Panc1 (cell line): ENCODE results near the gene PLA2G10. TPM values are rescaled to one million over a fixed set of nuclear protein-coding genes. Genes with fewer than 3 reads are reported as not detected.
"Not testable (repeated sequence)": the region's sequence is repeated elsewhere in the genome, so short reads cannot be mapped to it uniquely, and the experiment has no call there.

Experiments used
- ATAC-seq: fragments of 200-7000 bp; cut with Tn5 transposase; 2 replicates; pipeline ENCODE4 v1.9.1; 2020; ENCODE audit warnings: mild to moderate bottlenecking, moderate library complexity
- BruUV-seq: library from RNA; stranded (reverse); fragments of 400-500 nt; replicated peaks from 2 replicates; lab custom pipeline; 2021; lab: Mats Ljungman, UMichigan
- CTCF ChIA-PET: fragments of 300-600 bp; sonication (Branson Sonifier 250); formaldehyde crosslinking; loops from one replicate; lab custom pipeline; 2022; ENCODE audit warnings: antibody characterized with exemption; lab: Charles Lee
- POLR2A ChIA-PET: fragments of 300-600 bp; sonication (Branson Sonifier 250); formaldehyde crosslinking; loops from one replicate; lab custom pipeline; 2022; ENCODE audit warnings: antibody characterized with exemption; lab: Charles Lee
- DNase-seq: peaks from one replicate; pipeline ENCODE4 v3.0.0-alpha.2; 2010; ENCODE audit warnings: low read depth, low spot score
- H3K27ac ChIP-seq: 2 replicates; pipeline ENCODE4 v1.5.1; 2011; ENCODE audit warnings: mild to moderate bottlenecking, low read length, inconsistent platforms
- H3K27me3 ChIP-seq: fragments of 200-500 bp; sonication (Bioruptor generic); 2 replicates; pipeline ENCODE4 v1.6.0; 2014; ENCODE audit warnings: low read length, inconsistent platforms; ENCODE audit not compliant: control insufficient read depth, insufficient read depth
- H3K36me3 ChIP-seq: fragments of 200-500 bp; sonication (Bioruptor generic); 2 replicates; pipeline ENCODE4 v1.5.1; 2014; ENCODE audit warnings: inconsistent platforms, mild to moderate bottlenecking, low read length, moderate library complexity; ENCODE audit not compliant: control insufficient read depth, insufficient read depth
- H3K4me1 ChIP-seq: 2 replicates; pipeline ENCODE4 v1.5.1; 2011; ENCODE audit warnings: inconsistent platforms, mild to moderate bottlenecking, low read length, moderate library complexity; ENCODE audit not compliant: control insufficient read depth, insufficient read depth
- H3K4me3 ChIP-seq, 2 experiments: 2 replicates each; pipeline ENCODE4 v1.5.1; 2011 to 2012; ENCODE audit warnings: low read depth in 2 of 2, low read length in 2 of 2, mild to moderate bottlenecking in 2 of 2, inconsistent platforms in 1 of 2, moderate library complexity in 1 of 2
- H3K9me3 ChIP-seq: fragments of 200-500 bp; sonication (Bioruptor generic); 2 replicates; pipeline ENCODE4 v1.5.1; 2014; ENCODE audit warnings: low read depth, mild to moderate bottlenecking, inconsistent platforms, low read length, moderate library complexity; ENCODE audit not compliant: control insufficient read depth, insufficient read depth
- POLR2AphosphoS5 ChIP-seq: IDR thresholded peaks from 2 replicates; pipeline ENCODE4 v1.6.1; 2012; ENCODE audit warnings: mild to moderate bottlenecking, low read depth, low read length, moderate library complexity
- SIN3A ChIP-seq: IDR thresholded peaks from 2 replicates; pipeline ENCODE4 v1.6.1; 2012; ENCODE audit warnings: low read depth, mild to moderate bottlenecking, low read length, moderate library complexity, borderline replicate concordance; ENCODE audit not compliant: insufficient read depth
- TCF7L2 ChIP-seq: IDR thresholded peaks from 2 replicates; pipeline ENCODE4 v1.6.1; 2011; ENCODE audit warnings: mild to moderate bottlenecking, low read depth, low read length, inconsistent platforms
- in situ Hi-C: cut with HindIII; loops from 2 replicates; pipeline ENCODE4 v1.10.0; 2016; ENCODE audit warnings: low sequenced_read_pairs, low pct_unique_long_range_greater_than_20kb
- intact Hi-C: fragments of 100-400 bp; cut with micrococcal nuclease; formaldehyde crosslinking; loops from one replicate; pipeline ENCODE4 v1.10.0; 2022; ENCODE audit not compliant: unreplicated experiment
- total RNA-seq: library from RNA; stranded (reverse); gene quantifications from one replicate; pipeline ENCODE4 v1.2.1, GENCODE V29; 2021; ENCODE audit not compliant: unreplicated experiment
- TF ChIP-seq, protein P1 (sequence below), 2 experiments: IDR thresholded peaks; 2 replicates each; pipeline ENCODE4 v1.6.1; 2011 to 2012; ENCODE audit warnings: low read depth in 2 of 2, control low read depth in 1 of 2, low read length in 1 of 2, mild to moderate bottlenecking in 1 of 2, moderate library complexity in 1 of 2; ENCODE audit not compliant: insufficient read depth in 1 of 2
- TF ChIP-seq, protein P2 (sequence below): fragments of 450-650 bp; IDR thresholded peaks from 2 replicates; pipeline ENCODE4 v1.5.1; 2017; ENCODE audit warnings: mild to moderate bottlenecking

PLA2G10 gene
- total RNA-seq, 1 experiment from 2014 or later, result 0.23 TPM

DNA sequence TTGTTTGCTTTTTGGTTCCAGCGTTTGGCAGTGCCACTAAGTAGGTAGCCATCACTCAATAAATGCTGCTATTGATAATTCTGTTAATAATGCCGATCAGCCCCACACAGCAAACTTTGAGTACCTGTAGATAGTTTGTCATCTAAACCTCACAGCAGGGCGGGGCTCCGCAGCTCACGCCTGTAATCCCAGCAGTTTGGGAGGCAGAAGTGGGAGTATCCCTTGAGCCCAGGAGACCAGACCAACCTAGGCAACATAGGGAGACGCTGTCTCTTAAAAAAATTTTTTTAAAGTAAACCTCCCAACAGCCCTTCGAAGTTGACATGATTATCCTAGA, 59.8 kb downstream of the PLA2G10 start:
- CTCF ChIA-PET, result interaction anchor here (0.5 kb wide), 1 partner anchor 12 kb away, joined by 6 read pairs; no protein-coding TSS in a partner anchor
- no TSS peak for BruUV-seq
- peaks cover 39% of the 10 kb centered on the region for H3K4me1 ChIP-seq

DNA sequence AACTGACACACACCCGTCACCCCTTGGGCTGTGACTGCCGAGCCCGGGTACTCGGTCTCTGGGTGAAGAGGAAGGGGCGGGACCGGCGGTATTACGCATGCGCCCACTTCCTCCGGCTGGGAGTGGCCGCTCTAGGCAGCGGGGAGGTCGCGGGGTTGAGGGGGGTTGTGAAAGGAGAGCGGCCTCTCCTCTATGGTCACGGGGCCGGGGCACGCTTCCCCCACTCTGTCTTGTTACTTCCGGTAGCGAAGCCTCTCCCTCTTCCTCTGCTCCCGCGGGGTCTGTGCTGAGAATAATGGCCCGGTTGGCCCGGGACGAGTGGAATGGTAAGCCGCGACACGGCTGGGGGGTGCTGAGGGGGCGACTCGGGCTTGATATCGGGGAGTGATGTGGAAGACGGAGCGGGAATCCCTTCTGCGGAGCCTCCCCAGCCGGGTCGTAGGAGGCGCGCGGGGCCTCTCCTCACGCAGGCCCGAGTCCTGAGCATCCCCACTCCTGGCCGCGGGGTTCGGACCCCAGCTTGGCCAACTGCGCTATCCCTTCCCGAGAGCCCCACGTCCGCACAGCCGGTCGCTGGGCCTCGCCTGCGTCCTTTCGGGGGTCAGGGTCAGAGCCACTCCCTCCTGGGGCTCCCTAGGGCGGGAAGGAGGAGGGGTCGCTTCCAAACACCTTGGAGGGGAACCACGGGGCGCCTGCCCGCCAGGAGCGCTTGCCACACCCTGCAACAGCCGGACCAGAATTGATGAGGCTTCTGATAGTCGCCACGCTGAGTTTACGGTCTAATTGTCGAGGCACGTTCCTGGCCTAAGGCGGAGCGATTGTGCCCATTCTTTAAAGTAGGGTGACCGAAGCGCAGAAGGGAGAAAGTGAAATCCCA, 61.2 kb downstream of the PLA2G10 start, which contains the start of gene BFAR:
TSS of gene BFAR (plus strand) at position 259 of the 877 bp plus-strand sequence. CDS start 11,396 bp downstream, outside the sequence.
- H3K36me3 ChIP-seq, result peaks cover 8% of the 10 kb centered on the region
- H3K9me3 ChIP-seq, result no peaks in the 10 kb centered on the region
- BruUV-seq, result TSS peak; percentile 78
- TF ChIP-seq, protein P1, sequence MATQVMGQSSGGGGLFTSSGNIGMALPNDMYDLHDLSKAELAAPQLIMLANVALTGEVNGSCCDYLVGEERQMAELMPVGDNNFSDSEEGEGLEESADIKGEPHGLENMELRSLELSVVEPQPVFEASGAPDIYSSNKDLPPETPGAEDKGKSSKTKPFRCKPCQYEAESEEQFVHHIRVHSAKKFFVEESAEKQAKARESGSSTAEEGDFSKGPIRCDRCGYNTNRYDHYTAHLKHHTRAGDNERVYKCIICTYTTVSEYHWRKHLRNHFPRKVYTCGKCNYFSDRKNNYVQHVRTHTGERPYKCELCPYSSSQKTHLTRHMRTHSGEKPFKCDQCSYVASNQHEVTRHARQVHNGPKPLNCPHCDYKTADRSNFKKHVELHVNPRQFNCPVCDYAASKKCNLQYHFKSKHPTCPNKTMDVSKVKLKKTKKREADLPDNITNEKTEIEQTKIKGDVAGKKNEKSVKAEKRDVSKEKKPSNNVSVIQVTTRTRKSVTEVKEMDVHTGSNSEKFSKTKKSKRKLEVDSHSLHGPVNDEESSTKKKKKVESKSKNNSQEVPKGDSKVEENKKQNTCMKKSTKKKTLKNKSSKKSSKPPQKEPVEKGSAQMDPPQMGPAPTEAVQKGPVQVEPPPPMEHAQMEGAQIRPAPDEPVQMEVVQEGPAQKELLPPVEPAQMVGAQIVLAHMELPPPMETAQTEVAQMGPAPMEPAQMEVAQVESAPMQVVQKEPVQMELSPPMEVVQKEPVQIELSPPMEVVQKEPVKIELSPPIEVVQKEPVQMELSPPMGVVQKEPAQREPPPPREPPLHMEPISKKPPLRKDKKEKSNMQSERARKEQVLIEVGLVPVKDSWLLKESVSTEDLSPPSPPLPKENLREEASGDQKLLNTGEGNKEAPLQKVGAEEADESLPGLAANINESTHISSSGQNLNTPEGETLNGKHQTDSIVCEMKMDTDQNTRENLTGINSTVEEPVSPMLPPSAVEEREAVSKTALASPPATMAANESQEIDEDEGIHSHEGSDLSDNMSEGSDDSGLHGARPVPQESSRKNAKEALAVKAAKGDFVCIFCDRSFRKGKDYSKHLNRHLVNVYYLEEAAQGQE (IDR thresholded peaks at IDR 0.05; ENCODE audit: insufficient read depth in 1 of 2, low read depth in 2 of 2, low read length in 1 of 2), result 0 out of 4 replicates have a peak, but pooled peaks of 1 of the 2 experiments have one; percentile 23
- TF ChIP-seq POLR2AphosphoS5 (peak; percentile 100), TCF7L2 (peak; percentile 20; the same call in 1 of the 2 replicates), SIN3A (peak; percentile 91)
- TF ChIP-seq, protein P2, sequence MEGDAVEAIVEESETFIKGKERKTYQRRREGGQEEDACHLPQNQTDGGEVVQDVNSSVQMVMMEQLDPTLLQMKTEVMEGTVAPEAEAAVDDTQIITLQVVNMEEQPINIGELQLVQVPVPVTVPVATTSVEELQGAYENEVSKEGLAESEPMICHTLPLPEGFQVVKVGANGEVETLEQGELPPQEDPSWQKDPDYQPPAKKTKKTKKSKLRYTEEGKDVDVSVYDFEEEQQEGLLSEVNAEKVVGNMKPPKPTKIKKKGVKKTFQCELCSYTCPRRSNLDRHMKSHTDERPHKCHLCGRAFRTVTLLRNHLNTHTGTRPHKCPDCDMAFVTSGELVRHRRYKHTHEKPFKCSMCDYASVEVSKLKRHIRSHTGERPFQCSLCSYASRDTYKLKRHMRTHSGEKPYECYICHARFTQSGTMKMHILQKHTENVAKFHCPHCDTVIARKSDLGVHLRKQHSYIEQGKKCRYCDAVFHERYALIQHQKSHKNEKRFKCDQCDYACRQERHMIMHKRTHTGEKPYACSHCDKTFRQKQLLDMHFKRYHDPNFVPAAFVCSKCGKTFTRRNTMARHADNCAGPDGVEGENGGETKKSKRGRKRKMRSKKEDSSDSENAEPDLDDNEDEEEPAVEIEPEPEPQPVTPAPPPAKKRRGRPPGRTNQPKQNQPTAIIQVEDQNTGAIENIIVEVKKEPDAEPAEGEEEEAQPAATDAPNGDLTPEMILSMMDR, result no peak
- in situ Hi-C loops (no loop called here), intact Hi-C loops (loop anchor here (5.0 kb wide), 1 partner anchor 331 kb away; no protein-coding TSS in a partner anchor)
- peaks cover 46% of the 10 kb centered on the region for H3K4me1 ChIP-seq
- DNase-seq, result peak; percentile 94
- peak within 1 kb of the TSS; percentile 99 for H3K27ac ChIP-seq
- ChIA-PET POLR2A (no interaction called here), CTCF (no interaction called here)
- peak; percentile 90 for ATAC-seq
- no peaks in the 10 kb centered on the region for H3K27me3 ChIP-seq
- peak within 1 kb of the TSS; percentile 88 to 99 for H3K4me3 ChIP-seq

More for the DNA sequence above, 59.8 kb downstream of the PLA2G10 start:
- TF ChIP-seq, protein P2, result no peak
- no peak for TF ChIP-seq SIN3A
- no peak for TF ChIP-seq POLR2AphosphoS5
- TF ChIP-seq, protein P1 (IDR thresholded peaks at IDR 0.05; ENCODE audit: insufficient read depth in 1 of 2, low read depth in 2 of 2, low read length in 1 of 2), result no peak
- TF ChIP-seq TCF7L2, result no peak
- Histone ChIP-seq H3K27ac (peak overlapping the region; percentile 95), H3K36me3 (no peaks in the 10 kb centered on the region; the same call in 1 of the 2 replicates), H3K9me3 (no peaks in the 10 kb centered on the region), H3K27me3 (no peaks in the 10 kb centered on the region), H3K4me3 (peak overlapping the region; percentile 88 to 99)
- DNase-seq (no peak), ATAC-seq (no peak)
- intact Hi-C loops (loop anchor here (5.0 kb wide), 1 partner anchor 332 kb away; no protein-coding TSS in a partner anchor), in situ Hi-C loops (no loop called here)
- POLR2A ChIA-PET, result no interaction called here

DNA sequence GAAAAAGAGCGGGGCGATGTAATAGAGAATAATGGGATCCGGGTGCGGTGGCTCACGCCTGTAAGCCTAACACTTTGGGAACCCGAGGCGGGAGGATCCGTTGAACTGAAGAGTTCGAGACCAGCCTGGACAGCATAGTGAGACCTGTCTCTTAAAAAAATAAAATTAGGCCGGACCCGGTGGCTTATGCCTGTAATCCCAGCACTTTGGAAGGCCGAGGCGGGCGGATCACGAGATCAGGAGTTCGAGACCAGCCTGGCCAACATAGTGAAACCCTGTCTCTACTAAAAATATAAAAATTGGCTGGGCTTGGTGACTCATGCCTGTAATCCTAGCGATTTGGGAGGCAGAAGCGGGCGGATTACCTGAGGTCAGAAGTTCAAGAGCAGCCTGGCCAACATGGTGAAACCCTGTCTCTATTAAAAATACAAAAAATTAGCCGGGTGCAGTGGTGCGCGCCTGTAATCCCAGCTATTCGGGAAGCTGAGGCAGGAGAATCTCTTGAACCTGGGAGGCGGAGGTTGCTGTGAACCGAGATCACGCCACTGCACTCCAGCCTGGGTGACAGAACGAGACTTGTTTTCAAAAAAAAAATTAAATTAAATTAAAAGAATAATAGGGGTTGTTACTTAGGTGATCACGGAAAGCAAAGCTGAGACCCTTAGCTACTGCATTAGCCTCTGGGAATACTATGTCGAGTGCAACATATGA, 63.3 kb downstream of the PLA2G10 start:
- BruUV-seq, in situ Hi-C loops, CTCF ChIA-PET, H3K9me3 ChIP-seq, DNase-seq, POLR2A ChIA-PET, H3K27me3 ChIP-seq: not testable (repeated sequence)
- Histone ChIP-seq H3K4me1 (peaks cover 38% of the 10 kb centered on the region), H3K27ac (peak overlapping the region; percentile 99), H3K4me3 (peak overlapping the region; percentile 77 to 95), H3K36me3 (peaks cover 20% of the 10 kb centered on the region)
- peak; percentile 3 for ATAC-seq
- intact Hi-C loops, result loop anchor here (5.0 kb wide), 1 partner anchor 328 kb away; no protein-coding TSS in a partner anchor
